Stimulated activated CD4-positive, alpha-beta T cell treated with anti-CD3 and anti-CD28 coated beads, Interleukin-12 subunit alpha, Interleukin-12 subunit beta, amount 100 ng/mL, for 4 hours (primary cell): ENCODE measurements around the gene PPP6R3.

ENCODE experiments used
- DNase-seq: peaks from one replicate; pipeline ENCODE4 v3.0.0-alpha.2; 2020

PPP6R3 gene

GRCh38 chr11:68570691-68571090, 110.1 kb downstream of the PPP6R3 start:
- DNase-seq = no peak

DNA sequence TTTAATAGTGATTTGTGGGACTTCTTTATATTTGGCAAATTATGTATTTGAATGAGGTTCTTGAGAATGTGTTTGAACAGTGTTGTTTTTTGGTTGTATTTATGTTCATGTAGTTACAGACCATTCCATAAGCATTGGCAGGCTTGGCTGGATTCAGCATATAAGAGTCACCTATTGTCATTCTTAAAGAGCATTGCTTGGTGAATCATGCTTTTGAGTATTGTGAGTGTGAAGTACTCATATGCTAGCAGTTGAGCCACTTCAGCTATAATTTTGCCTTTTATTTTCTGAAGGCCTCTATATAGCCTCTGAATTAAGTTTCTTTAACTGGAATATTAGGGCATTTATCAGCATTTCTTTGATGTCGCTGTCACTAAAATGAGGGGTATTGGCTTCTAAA, 113.8 kb downstream of the PPP6R3 start:
- no peak for DNase-seq

DNA sequence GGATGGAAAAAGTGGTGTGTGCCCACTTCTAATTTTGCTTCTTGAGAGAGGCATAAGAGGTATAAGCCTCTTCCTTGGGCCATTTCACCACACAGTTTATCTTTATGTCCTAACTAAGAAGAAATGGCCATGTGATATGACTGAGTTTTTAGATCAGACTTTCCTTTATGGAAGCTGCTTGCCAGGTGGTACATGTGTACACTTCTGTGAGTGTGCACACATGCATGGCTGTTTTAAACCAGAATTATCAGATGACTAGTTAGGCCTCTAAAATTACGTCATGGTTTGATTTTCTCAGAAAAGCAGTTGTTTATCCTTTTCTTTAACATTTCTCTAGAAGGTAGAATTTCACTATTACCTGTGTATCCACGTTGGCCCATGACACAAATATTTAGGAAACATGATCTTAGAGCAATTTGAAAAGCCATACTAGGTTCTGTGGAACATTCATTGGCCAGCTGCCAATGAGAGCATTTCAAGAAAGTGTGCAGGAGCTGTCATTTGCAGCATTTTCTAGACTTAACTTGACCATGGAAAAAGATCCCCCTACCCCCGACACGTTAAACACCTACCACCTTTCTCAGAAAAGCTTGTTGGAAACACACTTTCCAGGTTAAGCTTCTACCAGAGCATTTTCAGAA, 114.6 kb downstream of the PPP6R3 start:
- DNase-seq = no peak

- DNase-seq = no peak
Observed at GRCh38 chr11:68579455-68579854, 118.9 kb downstream of the PPP6R3 start.

- no peak for DNase-seq
Observed at GRCh38 chr11:68581439-68581838, 120.9 kb downstream of the PPP6R3 start.

DNA sequence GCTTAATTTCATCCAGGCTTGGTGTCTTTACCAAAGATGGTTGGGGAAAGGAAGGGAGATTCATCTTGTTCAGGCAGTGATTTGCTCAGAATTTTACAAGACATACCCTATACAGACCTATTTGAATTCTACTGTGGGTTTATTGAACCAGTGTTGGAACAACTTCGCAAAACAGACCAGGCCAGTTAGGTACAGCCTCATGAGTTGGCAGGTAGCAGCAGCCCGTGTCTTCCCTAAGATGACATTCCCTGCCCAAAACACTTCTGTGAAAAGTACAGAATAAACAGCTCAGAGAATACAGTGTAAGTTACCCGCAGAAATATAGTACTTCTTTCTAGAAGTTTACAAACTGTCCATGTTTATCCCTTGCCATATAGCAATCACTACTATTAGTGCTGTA, 121.3 kb downstream of the PPP6R3 start:
- DNase-seq = no peak

DNA sequence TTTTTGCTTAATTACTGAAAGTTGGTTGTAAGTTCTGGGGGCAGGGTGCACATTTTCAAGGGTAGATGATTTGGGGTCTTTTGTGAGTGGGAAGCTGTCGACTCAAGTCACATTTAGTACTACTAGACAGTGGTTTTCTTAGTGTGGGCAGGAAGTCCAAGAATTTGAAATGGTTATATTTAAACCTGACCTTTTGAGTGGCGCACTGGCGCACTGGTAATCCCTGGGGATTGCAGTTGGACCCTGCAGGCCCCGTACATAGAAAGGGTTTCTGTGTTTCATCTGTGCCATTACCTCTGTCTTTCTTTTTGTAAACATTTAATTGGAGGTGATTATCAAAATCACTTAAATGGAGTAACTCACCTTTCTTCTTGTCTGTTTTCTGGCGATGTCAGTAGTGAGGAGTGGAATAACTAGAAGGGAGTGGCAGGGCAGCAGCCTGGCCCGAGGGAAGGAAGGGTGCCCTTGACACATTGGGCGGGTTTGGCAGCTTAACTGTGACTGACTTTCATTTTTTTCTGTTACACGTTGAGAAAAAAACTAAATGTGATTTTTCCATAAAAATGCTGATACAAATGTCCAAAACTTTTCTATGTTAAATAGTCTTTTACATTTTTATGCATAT, 122.0 kb downstream of the PPP6R3 start:
- no peak for DNase-seq

- no peak for DNase-seq
Observed at GRCh38 chr11:68583041-68583446, 122.5 kb downstream of the PPP6R3 start.

DNA sequence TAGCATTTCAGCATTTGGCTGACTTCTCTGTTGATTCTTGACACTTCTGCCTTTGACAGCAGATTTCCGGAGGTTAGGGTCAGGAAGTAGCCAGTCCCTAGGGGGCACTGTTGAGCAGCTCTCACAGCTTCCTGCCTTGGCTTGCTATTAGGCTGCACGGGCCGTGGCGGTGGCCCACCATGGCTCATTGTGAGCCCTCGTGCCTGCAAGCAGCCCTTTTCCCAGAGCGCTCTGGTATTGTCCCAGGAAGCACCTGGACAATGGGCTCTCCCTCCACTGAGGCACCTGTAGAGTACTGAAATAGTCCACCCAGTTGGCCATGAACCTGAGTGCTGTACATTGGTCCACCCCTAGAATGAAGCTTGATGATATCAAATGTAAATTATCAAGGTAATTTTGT, 123.5 kb downstream of the PPP6R3 start:
- DNase-seq = peak; percentile 54

DNA sequence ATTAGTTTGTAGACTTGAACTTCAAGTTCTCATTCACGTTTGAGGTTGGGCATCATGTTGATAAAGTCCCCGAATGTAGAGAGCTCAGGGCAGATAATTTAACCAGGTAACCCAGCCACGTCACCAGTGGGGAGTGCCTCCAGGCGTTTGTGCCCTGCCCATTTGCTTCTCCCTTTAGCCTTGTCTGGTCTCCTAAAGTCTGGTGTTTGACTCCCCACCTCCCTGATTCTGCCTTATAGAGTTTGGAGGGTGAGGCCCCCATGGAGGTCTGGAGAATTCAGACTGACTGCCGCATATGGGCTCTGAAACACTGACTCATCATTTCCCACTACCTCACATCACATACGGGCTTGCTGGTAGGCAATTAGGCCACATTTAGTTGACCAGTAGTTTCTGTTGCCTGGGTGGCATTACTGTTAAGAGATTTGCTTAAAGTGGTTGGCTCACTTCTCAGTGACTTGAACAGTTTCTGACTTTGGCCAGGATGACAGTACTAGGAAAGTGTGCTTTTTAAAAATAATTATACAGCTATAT, 124.5 kb downstream of the PPP6R3 start:
- DNase-seq = no peak

GRCh38 chr11:68589547-68590216, 129.1 kb downstream of the PPP6R3 start:
- no peak for DNase-seq

DNA sequence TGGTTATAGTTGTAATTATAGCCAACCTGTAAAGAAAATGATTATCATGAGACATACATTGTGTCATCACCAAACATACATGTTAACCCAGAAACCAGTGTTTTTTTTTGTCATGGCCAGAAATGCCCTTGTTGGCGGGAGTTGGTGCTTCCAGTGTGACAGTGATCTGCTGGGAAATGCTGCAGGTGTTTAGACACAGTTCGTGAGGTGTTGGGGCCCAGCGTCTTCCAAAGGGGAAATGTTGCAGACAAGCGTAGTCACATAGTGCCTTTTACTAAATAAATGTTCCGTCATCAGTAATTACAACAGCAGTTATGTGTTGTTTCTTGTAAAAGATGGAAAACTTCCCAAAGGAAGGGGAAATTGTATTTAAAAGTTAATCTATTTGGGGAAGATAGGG, 131.2 kb downstream of the PPP6R3 start:
- DNase-seq = no peak

- no peak for DNase-seq
Observed at GRCh38 chr11:68593441-68593840, 132.9 kb downstream of the PPP6R3 start.

GRCh38 chr11:68594123-68594522, 133.6 kb downstream of the PPP6R3 start:
- DNase-seq = no peak

- no peak for DNase-seq
Observed at GRCh38 chr11:68596231-68596630, 135.7 kb downstream of the PPP6R3 start.

- DNase-seq = no peak
Observed at GRCh38 chr11:68598816-68599653, 138.5 kb downstream of the PPP6R3 start.

GRCh38 chr11:68601147-68601546, 140.6 kb downstream of the PPP6R3 start:
- DNase-seq = no peak

GRCh38 chr11:68609761-68610160, 149.2 kb downstream of the PPP6R3 start:
- no peak for DNase-seq

- no peak for DNase-seq
Observed at GRCh38 chr11:68610452-68611116, 150.0 kb downstream of the PPP6R3 start.

GRCh38 chr11:68615657-68616056, 155.1 kb downstream of the PPP6R3 start:
- DNase-seq = no peak

- DNase-seq = no peak
Observed at GRCh38 chr11:68617925-68618809, 157.6 kb downstream of the PPP6R3 start.

- no peak for DNase-seq
Observed at GRCh38 chr11:68621826-68622225, 161.3 kb downstream of the PPP6R3 start.
